Heart left ventricle (tissue), 13 donors: ENCODE results near the gene HOXB1.

Source experiments
- CTCF ChIP-seq, 12 donors: fragments of 200-600 bp; sonication (generic) in 4 of 12; IDR thresholded peaks; one replicate each; pipeline versions ENCODE4 v1.5.0 to v1.8.0; 2018 to 2022; ENCODE audit warnings: antibody characterized with exemption in 12 of 12, mild to moderate bottlenecking in 5 of 12
- POLR2A ChIP-seq, 2 donors: fragments of 450-650 bp; IDR thresholded peaks; one replicate each; pipeline ENCODE4 v1.6.1; 2017; ENCODE audit warnings: antibody characterized with exemption in 2 of 2, mild to moderate bottlenecking in 2 of 2, moderate library complexity in 2 of 2
- donor health status: ischemic (EF 13 %, LVEDD 7.1; RV severe dilation, severe dysfunction).
- donor health status: DM: no; HTN: yes; CAD: no.
- donor health status: DM: no; HTN: no; CAD: no.
- donor health status: ischemic (EF 25% LVEDD 6.9; RV normal size, moderate dysfunction).
- donor health status: ischemic (EF 25% LVEDD 5.7; RV mildly dilated, moderate dysfunction).
- donor health status: ischemic (EF 35%, LVEDD 5.7; RV mildly dilated, moderate dysfunction).
- donor health status: nonischemic (EF 11% LVEDD 7.7; RV severe dilation, severe dysfunction).
- donor health status: DM: yes; HTN: yes; CAD: no.
- donor health status: PGD.
- donor health status: ischemic (EF 29% LVEDD 5.4; RV normal size, mild dysfunction).
- donor health status: nonischemic (EF 23%, LVEDD 6.1; RV moderate dilation, normal function).

GRCh38 chr17:48499735-48500434 is 30.9 kb downstream of the HOXB1 start:
- TF ChIP-seq CTCF (IDR thresholded peaks at IDR 0.05) (no peak), POLR2A (IDR thresholded peaks at IDR 0.05) (no peak)
